Right kidney (tissue), 1 donor: Measurements from ENCODE around the gene ATXN1.

Experiments
- DNase-seq: peaks from one replicate; pipeline ENCODE4 v3.0.0-alpha.2; 2016

The ATXN1 gene

GRCh38 chr6:16674801-16675392, 86.4 kb downstream of the ATXN1 start:
- DNase-seq: no peak

GRCh38 chr6:16673011-16673797, 88.1 kb downstream of the ATXN1 start:
- DNase-seq: no peak

DNA sequence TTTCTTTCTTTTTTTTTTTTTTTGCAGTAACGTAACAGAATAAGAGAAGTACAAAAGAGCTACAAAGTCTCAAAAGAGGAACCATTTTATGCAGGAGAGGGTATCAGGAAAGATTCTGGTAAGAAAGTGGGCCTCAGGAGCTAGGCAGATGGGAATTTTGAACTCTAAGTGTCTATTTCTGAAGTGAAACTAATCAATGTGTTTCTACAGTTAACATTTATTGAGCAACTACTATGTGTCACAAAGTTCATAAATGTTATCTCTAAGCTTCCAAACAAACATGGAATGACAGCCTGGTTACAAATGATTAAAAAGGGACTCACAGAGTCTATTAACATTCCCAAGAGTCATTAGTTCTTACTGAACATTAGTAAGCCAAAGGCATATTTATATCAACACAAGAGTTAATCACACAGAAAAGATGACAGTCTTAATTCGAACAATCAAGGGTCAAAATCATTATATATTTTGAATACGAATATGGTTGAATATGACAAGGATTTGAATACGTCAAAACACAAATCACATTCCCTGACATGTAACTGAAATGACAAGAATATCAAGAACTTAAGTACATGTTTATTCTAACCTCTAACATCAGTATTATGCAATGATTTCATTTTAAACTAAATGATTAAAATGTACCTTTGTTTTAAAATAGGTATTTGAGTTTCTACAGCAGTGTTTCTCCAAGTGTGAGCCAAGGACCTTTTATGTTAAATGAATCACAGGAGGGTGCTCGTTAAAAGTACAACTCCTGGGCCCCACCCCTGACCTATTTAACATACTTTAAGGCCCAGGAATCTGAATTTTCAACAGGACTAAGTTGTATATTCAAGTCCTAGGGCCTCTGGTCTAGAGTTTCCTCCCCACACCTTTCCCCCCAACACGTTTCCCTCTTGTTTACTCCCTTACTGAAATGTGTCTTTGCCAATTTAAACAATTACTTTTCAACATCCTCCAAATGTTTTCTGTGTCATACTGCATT, 89.7 kb downstream of the ATXN1 start:
- no peak for DNase-seq

- no peak for DNase-seq
These were observed 90.6 kb downstream of the ATXN1 start for GRCh38 chr6:16670617-16671051.

GRCh38 chr6:16670183-16670582, 91.1 kb downstream of the ATXN1 start:
- DNase-seq: no peak

- no peak for DNase-seq
These were observed 92.0 kb downstream of the ATXN1 start for GRCh38 chr6:16669227-16669626.

- DNase-seq: no peak
These were observed 93.8 kb downstream of the ATXN1 start for GRCh38 chr6:16667509-16667908.

GRCh38 chr6:16665992-16666391, 95.3 kb downstream of the ATXN1 start:
- no peak for DNase-seq

GRCh38 chr6:16665182-16665581, 96.1 kb downstream of the ATXN1 start:
- no peak for DNase-seq

DNA sequence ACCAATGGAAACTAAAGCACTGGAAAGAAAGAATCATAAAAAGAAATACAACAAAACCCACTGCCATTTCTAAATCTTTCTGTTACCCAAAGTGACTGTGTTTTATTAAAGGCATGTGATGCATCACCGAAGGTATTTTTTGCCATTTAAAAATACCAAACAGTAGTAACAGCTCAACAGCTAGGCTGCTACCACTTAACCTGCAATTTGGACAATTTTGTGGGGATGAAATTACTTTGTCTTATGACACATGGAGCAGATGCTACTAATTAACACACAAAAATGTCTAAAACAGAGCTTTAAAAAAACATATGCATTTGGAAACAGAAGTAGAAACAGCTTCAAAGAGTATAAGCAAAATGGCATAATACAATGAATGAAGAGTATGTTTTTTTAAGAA, 97.4 kb downstream of the ATXN1 start:
- DNase-seq: no peak

GRCh38 chr6:16660157-16660497, 101.1 kb downstream of the ATXN1 start:
- no peak for DNase-seq

GRCh38 chr6:16659466-16660156, 101.6 kb downstream of the ATXN1 start:
- DNase-seq: no peak

DNA sequence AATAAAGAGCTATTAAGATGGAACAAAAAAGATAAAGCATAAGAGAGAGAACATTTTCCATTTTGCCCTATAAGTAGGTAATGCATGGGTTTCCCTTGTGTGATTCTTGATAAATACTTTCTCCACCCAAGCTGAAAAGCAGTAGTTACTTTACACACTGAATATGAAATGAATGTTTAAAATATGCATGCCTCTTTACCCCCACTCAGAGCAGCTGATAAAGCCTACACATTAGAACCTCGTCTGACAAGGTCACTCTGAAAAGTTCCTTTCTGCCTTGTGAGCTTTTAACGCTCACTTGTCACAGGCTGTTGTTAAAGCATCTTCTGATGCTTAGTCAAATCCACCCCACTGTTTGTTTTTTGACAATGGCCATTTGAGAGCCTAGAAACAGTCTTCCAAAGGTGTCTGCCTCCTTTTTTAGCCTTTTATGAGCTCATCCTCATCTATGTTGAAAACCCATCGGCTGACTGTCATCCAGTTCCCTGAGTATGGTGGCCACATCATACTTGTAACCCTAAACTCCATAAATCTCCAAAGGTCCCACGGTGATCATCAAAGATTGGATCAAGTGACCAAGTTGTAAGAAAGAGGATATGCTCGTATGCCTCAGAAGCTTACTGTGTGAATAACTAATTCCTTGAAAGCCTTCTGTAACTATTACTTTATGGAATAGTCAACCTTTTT, 102.8 kb downstream of the ATXN1 start:
- no peak for DNase-seq

GRCh38 chr6:16657768-16658167, 103.5 kb downstream of the ATXN1 start:
- no peak for DNase-seq

- DNase-seq: no peak
These were observed 104.8 kb downstream of the ATXN1 start for GRCh38 chr6:16656451-16656850.

- DNase-seq: no peak
These were observed 106.6 kb downstream of the ATXN1 start for GRCh38 chr6:16654701-16655100.

DNA sequence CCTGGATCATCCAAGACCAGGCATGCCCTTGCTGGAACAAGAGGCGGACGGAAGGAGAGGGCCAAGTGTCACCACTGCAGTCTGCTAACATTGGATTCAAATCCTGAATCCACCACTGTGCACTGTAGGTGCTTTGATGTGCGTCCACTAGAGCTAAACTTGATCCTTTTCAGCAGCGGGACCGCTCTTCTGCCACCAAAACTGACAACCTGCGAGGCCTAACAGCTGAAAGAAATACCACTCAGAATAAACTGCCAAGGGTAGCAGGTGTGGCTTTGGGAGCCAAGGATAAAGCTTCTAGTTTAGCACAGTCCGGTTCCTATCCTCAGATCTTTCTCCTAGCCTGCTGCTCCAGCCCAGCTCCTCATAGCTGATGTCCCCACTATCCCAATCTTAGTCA, 108.0 kb downstream of the ATXN1 start:
- no peak for DNase-seq

- no peak for DNase-seq
These were observed 109.4 kb downstream of the ATXN1 start for GRCh38 chr6:16651871-16652270.

DNA sequence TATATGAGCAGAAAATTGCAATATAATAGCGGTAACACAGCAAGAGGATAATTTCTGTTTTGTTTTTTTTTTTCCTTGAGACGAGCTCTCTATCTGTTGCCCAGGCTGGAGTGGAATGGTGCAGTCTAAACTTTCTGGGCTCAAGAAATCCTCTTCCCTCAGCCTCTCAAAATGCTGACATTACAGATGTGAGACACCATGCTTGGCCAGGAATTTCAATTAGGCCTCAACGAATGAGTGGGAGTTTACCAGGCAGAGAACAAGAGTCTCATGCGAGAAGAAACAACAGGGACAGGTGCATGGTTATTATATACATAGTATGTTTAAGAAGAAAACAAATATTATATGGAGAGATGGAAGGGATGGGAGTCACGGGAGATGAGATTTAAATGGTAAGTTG, 111.4 kb downstream of the ATXN1 start:
- DNase-seq: no peak

DNA sequence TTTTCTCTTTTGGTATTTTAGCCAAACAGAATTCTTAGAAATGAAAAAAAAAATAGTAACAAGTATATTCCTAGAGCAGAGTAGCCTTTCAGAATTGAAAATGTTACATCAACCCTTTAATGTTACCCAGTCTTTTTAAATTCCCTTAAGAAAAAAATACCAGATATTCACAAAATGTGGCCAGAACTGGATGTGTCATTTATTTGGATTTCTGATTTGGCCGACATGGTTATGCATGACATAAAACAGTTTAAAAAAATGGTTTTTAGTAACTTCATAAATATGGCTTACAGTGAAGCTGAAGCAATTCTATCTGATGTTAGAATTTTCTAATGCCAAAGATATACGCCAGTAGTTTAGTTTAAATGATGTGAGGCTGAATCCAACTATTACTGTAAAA, 112.0 kb downstream of the ATXN1 start:
- no peak for DNase-seq

GRCh38 chr6:16648003-16648402, 113.3 kb downstream of the ATXN1 start:
- DNase-seq: no peak

- DNase-seq: no peak
These were observed 113.8 kb downstream of the ATXN1 start for GRCh38 chr6:16647422-16647821.
